HG02981 (cell line): ENCODE results near the gene DAPK2.

Experiments
- ATAC-seq: cut with Tn5 transposase; IDR thresholded peaks from one replicate; pipeline ENCODE4 v1.9.1; 2021; ENCODE audit warnings: mild to moderate bottlenecking, moderate library complexity; ENCODE audit not compliant: unreplicated experiment

DAPK2 gene

DNA sequence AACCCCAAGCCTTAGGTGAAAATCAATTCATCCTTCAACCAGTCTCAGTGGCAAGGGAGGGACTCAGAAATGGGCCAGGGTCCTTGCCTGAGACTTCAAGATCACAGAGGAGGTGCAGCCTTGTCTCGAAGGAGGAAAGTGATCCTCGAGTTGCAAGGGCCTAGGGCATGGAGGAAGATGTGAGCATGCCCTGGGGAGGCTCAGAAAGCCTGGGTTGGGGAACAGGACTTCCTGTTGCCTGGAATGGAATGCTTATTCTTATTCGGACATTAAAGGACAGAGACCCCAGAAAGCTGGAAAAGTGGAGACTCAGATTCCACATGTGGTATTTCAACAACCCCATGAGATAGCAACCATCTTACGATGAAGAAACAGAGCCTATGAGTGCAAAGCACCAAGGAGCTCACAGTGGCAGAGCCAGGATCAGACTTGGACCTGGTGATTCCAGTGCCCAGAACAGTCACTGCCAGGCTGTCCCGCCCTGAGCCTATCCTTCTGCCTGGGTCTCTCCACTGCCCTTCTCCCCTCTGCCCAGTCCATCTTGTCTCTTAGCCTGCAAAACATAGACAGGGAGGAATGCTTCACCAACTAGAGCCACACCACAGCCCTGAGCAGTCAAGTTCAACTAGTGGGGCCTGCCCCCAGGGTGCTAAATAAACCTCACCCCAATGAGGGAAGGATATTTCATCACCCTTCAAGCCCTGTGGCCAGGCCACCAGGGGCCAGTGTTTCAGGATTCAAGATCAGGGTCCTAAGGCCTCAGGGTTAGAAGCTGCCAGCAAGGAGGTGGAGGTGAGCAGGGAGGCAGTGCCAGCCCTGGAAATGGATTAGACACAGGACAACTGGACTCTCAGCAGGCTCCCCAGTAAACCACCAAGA lies 21.9 kb downstream of the DAPK2 start:
- ATAC-seq = no peak

DNA sequence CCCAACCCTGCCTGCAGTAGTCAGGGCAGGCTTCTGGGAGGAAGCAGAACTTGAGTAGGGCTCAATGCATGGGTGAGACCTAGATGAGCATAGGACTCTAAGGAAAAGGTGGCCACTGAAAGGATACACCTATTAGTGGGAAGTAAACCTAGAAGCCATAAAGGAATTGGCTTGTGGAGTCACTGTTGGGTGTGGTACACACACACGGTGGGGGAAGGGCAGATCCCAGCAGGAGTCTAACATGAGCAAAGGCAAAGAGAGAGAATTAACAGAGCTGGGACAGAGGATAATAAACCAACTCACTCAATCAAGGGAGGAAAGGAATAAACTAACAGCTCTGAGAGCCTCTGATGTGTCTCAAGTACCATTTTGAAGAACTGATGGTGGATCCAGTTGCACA lies 23.1 kb downstream of the DAPK2 start:
- ATAC-seq = no peak

DNA sequence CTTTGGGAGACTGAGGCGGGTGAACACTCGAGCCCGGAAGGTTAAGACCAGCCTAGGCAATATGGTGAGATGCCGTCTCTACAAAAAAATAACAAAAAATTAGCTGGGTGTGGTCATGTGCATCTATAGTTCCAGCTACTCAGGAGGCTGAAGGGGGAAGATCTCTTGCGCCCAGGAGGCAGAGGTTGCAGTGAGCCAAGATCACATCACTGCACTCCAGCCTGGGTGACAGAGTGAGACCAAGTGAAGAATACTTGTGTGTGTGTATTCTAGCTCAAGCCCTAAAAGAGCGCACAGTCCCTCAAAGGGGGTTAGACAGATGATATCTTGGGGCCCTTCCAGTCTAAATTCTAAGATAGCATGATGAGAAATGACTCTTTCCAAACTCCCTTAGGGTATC lies 23.7 kb downstream of the DAPK2 start:
- no peak for ATAC-seq

DNA sequence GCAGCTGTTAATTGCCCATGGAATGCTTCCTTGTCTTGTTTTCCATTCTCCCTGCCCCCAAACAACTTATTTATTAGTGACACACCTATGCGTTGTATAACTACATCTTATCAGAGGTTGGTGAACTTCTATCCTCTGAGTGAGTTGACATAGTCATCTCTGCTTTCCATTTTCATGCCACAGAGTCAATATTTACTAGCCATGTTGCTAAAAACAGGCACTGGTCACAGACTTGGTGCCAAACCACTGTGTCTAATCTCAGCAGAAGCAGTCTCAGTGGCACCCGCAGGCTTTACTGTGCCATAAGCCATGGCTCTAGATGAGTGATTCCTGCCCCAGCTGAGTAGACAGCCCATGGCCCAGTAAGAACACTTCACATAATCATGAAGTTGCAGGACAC lies 26.5 kb downstream of the DAPK2 start:
- peak; percentile 74 for ATAC-seq

DNA sequence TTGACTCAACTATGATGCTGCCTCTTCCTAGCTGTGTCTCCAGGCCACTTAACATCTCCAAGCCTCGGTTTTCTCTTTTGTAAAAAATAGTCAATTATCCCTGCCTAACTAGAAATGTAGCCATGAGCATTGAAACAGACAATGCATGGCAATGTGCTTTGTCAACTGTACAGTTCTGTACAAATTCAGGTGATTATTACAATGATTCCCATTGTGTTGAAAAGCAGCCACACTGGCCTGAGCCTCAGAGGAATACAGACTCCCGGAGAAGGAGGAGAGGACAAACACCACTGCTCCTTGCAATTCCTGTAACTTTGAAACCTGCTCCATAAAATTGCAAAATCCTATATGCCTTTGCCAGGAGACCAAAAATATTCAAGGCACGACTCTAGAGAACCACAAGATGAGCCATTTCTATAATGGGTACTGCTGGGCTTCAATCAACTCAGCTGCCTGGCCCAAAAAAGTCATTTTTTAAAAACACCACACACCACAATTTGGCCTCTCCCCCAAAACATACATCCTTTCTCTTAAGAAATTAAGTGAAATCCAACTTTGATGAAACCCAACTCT lies 28.6 kb downstream of the DAPK2 start:
- ATAC-seq = no peak

DNA sequence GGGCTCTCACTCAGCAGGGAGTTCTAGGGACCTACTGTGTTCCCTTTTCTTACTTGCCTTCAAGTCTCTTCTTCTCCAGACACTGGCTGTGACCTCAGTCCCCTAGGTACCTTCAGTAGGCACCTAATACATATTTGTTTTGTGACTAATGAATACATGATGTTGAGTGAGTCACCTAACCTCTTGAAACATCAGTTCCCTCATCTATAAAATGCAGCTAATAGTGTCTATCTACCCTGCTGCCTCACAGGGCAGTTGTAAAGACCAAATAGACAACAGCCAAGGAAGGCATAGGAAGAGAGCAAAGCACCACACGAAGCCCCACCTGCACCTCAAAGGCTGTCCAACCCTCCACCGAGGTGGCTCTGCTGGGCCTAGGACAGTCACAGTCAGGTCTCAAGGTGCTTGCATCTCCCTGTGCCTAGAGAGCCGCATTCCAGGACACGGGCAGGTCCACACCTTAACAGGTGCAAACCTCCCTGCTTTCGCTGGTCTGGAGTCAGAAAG lies 29.1 kb downstream of the DAPK2 start:
- no peak for ATAC-seq

DNA sequence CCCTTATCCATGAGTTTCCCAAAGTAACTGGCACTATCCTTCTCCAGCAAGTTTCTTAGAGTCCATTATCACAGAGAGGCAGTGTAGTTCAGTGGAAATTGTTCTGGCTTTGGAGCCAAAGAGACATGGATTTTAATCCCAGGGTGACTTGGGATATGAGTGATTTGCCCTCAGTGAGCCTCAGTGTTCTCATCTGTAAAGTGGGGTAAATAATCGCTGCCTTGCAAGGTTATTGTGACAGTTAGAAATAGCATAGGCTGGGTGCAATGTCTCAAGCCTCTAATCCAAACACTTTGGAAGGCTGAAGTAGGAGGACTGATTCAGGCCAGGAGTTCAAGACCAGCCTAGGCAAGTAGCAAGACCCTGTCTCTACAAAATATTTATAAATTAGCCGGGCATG lies 30.0 kb downstream of the DAPK2 start:
- ATAC-seq = no peak

DNA sequence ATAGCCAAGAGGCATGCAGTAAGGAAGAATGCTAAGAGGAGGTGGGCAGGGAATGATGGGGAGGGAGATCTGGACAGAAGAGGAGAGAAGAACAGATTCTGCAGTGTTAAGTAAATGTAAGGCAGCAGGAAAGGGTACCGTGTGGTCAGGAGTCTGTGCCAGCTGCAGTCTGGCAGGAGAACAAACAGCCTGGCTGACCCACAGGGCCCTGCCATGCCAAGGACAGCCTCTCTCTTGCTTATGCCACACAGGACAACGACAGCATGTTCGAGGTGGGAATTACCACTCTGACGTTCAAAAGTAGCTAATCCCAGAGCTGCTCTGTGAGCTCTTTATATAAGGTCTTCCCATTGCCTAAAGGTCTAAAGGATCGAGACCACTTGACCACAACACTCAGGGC lies 31.3 kb downstream of the DAPK2 start:
- ATAC-seq = no peak

DNA sequence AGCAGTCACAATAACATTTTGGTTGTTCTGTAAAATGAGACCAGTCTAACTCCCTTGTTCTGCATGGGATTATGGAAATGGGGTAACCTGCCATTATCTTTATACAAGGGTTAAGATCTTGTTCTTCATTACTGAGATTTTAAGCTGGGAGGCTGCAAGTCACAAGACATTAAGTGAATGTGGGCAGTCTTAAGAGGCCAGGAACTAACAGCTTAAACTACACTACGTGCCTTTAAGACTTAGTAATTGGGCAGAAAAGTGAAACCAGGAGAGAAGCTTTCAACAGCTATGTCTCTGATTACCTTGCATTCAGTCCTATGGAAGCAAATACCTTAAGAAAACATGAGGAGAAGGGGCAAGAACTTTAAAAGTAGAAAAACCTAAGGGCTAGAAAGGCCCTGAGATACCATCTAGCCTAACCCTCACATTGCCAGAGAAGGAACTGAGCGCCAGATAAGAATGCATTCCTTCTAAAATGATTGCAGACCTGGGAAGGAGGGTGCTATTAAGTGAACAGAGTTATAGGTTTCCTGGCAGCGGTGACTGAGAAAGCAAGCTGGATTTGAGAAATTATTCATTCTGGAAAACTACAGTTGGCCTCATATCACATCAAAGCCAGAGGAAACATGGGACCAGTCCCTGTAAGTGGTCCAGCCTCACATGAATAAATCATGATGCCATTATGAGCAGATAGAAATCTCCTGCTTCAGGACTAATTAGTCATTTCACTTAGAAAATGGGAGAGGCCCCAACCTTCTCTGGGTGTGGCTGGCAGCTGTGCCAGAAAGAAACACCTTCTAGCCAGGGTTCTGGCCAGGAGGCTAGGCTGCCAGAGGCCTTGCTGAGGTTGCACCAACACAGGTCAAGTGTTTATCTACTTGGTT lies 32.9 kb downstream of the DAPK2 start:
- no peak for ATAC-seq

DNA sequence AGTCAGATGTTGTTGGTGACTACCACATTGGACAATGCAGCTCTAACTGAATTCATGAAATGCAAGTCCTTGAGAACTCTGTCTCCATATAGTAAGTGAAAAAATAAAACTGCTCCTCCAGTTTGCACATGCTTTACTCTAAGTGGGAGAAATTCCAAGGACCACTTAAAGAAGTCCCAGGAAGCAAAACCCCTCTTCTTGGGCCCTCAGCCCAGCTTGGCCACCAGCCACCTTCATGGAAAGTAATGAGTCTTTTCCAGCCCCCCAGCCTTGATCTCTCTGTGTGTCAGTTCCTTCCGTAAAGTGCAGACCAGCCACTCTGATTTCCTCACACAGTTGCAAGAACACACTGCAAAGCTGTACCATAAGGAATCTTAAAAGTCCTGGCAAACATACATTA lies 34.5 kb downstream of the DAPK2 start:
- no peak for ATAC-seq

DNA sequence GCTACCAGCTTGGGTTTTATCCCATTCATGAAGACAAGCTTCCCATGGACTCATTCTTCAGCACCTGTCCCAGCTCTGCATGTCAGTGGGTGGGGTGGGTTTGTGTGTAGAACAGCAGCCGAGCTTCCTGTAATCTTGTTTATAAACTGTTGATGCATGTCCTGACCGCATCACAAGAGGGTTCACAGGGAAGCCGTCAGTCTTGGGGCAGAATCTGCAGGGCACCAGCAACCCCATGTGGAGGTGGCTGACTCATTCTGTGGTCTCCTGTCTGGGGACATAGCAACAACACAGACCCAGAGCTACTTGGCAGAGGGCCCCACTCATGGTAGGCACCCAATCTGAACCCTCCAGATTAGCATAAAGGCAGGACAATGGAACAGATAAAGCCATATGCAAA lies 35.6 kb downstream of the DAPK2 start:
- peak; percentile 88 for ATAC-seq

DNA sequence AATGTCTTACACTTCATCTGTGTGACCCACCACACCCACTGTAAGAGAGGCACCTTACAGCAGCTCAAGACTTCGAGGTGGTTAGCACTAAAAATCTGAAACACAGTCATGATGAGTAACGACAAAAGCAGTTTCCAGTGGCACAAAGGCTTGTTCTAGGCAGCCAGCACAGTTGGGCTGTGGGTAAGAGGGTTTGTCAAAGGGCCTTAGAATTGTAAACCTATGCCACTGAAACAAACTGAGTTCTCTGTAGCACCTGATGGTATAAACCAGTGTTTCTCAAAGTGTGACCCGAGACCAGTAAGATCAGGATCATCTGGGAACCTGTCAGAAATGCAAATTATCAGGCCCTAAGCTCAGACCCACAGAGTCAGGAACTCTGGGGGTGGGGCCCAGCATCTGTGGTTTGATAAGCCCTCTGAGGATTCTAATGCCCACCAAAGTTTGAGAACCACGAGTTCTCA lies 36.5 kb downstream of the DAPK2 start:
- peak; percentile 43 for ATAC-seq

DNA sequence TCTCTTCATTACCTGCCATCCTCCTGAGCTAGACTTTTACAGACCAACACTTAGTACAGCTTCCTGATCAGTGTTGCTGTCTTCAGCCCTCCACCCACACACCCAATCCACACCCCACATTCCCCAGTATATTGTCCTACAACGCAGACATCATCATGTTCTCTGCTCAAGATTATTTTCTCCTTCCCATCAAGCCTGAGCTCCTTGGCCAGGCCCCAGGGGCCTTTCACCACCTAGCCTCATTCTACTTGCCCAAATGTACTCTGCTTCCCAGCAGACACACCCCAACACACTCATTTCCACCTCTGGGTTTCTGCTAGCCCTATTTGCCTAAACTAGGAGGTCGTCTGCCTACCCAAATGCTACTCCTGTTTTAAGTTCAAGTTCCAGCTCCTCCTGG lies 37.0 kb downstream of the DAPK2 start:
- ATAC-seq = no peak

DNA sequence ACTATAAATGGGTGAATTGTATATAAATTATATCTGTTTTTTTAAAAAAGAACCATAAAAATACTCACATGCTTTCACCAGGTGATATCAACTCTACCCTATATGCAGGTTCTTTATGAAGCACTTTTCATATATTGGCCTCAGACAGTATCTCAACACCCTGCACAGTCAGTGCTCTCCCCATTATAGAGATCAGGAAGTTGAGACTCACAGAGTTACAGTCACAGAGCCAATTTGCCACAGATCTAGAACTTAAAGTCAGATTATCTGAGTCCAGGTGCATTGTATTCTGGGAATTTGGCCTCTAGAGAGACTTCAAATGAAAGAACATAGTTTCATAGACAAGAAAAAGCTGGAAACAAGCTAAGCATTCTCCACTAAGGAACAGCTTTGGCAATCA lies 38.1 kb downstream of the DAPK2 start:
- no peak for ATAC-seq

DNA sequence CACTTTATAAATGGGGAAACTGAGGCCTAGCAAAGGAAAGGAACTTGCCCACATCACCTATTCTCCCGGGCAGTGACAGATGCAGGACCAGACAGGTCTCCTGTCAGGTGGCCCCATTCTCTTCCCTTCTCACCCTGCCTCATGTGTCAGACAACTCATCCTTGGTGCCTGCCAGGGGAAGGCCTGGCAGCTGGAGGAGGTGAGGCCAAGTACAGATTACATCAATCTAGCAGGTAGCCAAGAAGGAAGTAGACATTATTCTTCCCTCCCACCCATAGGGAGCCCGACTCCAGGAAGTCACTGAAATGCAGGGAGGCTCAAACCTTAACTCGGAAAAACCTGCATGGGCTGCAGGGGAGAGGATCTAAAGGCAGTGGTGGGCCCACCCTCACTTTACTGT lies 39.6 kb downstream of the DAPK2 start:
- ATAC-seq = no peak

DNA sequence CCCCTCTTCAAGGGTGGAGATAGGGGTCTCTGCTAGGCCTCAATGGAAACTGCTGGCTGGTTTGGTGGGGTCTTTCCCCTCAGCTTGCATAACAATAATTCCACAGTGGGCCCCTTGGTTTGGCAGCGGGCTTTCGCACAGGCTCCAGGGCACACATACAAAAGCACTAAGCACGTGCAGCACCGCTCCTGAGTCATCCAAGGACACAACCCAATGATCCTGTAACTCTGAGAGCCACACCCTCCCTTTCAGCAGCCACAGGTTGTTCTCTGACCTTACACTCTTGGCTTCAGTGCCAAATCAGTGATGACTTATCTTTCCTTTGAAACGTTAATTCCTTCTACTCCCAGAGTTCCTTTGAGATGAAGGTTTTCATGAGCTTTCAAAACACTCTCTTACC lies 41.7 kb downstream of the DAPK2 start:
- ATAC-seq = no peak

DNA sequence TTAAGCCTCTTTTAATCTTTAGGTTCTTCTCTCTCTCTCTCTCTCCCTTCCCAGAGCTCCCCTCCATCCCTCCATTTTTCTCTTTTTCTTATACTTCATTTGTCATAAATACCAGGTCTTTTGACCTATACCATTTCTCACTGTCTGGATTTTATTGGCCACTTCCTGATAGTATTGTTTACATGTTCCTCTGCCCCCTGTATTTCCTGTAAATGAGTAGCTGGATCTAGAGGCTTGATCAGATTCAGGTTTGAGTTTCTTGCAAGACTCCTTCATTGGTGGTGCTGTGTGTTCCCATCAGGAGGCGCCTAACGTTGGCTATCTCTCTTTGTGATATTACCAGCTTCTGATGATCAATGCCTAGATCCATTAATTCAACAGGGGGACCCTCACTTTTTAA lies 42.2 kb downstream of the DAPK2 start:
- no peak for ATAC-seq

DNA sequence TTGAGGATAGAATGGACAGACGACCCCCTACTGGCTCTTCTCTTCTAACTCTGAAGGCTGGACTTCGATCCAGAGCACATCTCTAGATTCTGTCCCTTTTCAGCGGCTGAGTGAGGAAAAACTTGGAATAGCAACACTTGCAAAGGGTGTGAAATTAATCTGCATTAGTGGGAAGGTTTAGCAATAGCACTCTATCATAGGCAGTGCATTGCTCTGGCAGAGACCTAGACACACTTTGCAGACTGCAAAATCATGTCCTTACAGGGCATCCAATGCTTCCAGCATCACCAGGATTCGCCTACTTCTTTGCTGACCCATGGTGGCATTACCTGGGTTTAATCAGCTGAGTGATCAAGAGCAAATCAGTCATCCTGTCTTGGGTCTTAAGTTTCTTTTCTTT lies 43.1 kb downstream of the DAPK2 start:
- ATAC-seq = no peak

DNA sequence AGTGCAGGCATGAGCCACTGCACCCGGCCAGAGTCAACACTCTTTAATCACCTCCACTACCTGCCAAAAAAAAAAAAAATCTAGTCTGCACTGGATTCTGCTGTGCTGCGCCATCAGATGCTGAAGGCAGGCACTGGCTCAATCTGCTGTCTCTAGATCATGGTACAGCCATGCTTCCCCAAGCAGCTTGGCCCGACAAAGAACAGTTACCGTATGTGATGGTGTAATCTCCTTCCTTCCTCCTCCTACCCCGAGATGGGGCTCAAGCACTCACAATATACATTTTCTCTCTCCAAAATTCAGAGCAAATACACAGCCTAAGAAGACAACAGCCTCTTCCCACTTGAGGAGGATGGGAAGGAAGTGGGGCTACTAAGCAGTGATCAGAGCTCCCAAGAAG lies 45.1 kb downstream of the DAPK2 start:
- ATAC-seq = no peak

DNA sequence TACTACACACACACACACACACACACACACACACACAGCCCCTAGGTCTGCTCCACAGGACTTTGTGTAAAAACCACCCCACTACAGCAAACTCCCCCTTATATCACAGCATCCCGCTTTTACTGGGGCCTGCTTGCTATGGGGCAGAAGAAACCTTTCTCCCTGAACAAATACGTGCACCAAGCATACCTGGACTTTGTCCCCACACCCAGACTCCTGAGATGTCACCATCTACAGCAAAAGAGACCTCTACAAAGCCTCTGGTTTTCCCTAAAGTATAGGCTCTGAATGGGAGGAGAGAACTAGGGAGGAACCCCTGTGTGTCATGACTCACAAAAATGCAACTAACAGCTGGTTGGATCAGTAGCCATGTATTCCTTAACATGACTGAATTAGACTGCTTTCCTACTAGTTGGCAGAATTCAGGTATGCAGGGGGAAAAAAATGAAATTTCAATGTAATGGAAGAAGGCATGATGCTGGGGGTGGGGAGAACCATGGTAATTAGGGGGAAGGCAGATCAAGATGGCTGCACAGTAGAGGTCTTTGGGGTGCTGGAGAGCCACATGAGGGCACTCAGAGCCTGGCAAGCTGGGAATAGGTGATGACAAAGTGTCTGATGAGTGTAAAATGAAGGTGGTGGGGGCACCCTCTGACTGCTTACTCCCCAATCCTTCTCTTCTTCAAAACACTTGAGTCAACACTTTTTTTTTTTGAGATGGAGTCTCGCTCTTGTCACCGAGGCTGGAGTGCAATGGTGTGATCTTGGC lies 45.9 kb downstream of the DAPK2 start:
- no peak for ATAC-seq

DNA sequence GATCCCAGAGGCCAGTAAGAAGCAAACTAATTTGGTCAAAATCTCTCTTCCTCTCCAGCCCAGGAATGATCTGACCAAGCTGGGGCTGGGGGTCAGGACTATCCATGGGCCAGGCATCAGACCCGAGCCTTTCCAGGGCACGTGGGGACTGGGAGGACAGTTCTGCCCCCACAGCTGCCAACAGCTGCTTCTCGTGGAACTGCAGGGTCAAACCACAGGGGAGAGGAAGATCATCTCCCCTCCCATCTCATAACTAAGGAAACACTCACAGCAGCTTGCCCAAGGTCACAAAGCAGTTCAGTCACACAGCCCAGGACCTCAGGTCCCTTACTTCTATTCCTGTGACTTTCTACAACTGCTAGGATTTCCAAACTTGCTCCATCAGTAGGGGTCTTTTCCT lies 47.1 kb downstream of the DAPK2 start:
- ATAC-seq = no peak
